ENCODE data around the gene BCAS3.

BCAS3 gene

GRCh38 chr17:60747069-60747808 is 69.6 kb downstream of the BCAS3 start:
- DNase-seq (ENCODE audit: low read depth) = no peak
- TF ChIP-seq CTCF (IDR thresholded peaks at IDR 0.05; ENCODE audit: control insufficient read depth, insufficient read depth, low read depth, low read length, missing control alignments) = no peak
- H3K4me3 ChIP-seq (ENCODE audit: control insufficient read depth, low read depth, low read length) = no peak overlapping the region

GRCh38 chr17:60748204-60748603 is 70.6 kb downstream of the BCAS3 start:
- TF ChIP-seq CTCF (IDR thresholded peaks at IDR 0.05; ENCODE audit: control insufficient read depth, insufficient read depth, low read depth, low read length, missing control alignments) = no peak
- H3K4me3 ChIP-seq (ENCODE audit: control insufficient read depth, low read depth, low read length) = no peak overlapping the region
- DNase-seq (ENCODE audit: low read depth) = no peak

- TF ChIP-seq CTCF (IDR thresholded peaks at IDR 0.05; ENCODE audit: control insufficient read depth, insufficient read depth, low read depth, low read length, missing control alignments) = no peak
- no peak for DNase-seq (ENCODE audit: low read depth)
These were observed 71.4 kb downstream of the BCAS3 start for GRCh38 chr17:60749050-60749449.

GRCh38 chr17:60749708-60750107 is 72.1 kb downstream of the BCAS3 start:
- no peak for DNase-seq (ENCODE audit: low read depth)
- no peak for TF ChIP-seq CTCF (IDR thresholded peaks at IDR 0.05; ENCODE audit: control insufficient read depth, insufficient read depth, low read depth, low read length, missing control alignments)
- H3K4me3 ChIP-seq (ENCODE audit: control insufficient read depth, low read depth, low read length) = no peak overlapping the region

More at GRCh38 chr17:60749050-60749449, 71.4 kb downstream of the BCAS3 start:
- no peak overlapping the region for H3K4me3 ChIP-seq (ENCODE audit: control insufficient read depth, low read depth, low read length)

- TF ChIP-seq CTCF (IDR thresholded peaks at IDR 0.05; ENCODE audit: control insufficient read depth, insufficient read depth, low read depth, low read length, missing control alignments) = no peak
These were observed 73.0 kb downstream of the BCAS3 start for GRCh38 chr17:60750640-60751039.

GRCh38 chr17:60751884-60752283 is 74.2 kb downstream of the BCAS3 start:
- DNase-seq (ENCODE audit: low read depth) = no peak
- H3K4me3 ChIP-seq (ENCODE audit: control insufficient read depth, low read depth, low read length) = no peak overlapping the region
- TF ChIP-seq CTCF (IDR thresholded peaks at IDR 0.05; ENCODE audit: control insufficient read depth, insufficient read depth, low read depth, low read length, missing control alignments) = no peak

More at GRCh38 chr17:60750640-60751039, 73.0 kb downstream of the BCAS3 start:
- no peak for DNase-seq (ENCODE audit: low read depth)
- no peak overlapping the region for H3K4me3 ChIP-seq (ENCODE audit: control insufficient read depth, low read depth, low read length)
